HL-60/S4 treated with retinoic acid at 250 ng/mL for 4 days and 3 days (cell line): Measurements from ENCODE around the gene USP6NL.

Experiments used
- in situ Hi-C: fragments of 300-500 bp; cut with MboI; formaldehyde crosslinking; loops from 2 replicates; pipeline ENCODE4 v1.7.0; 2022; ENCODE audit warnings: low sequenced_read_pairs

Gene USP6NL

DNA sequence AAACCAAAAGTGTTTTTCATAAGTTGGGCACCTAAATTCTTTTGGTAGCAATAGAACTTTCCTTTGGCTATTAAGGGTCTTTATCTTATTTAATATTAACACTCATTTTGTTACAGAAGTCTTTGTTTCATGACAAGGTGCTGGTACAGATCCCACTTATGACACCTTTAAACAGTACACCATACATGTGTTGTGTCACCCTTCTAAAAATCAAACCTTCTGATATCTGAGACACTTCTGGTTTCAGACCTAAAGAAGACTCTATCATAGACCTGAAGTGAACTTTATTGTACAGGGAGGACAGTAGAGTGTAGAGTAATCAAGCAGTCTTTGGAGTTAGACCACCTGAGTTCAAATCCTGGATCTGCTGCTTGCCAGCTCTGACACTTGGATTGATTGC lies 5.8 kb upstream of the USP6NL start:
- in situ Hi-C loops, result no loop called here

DNA sequence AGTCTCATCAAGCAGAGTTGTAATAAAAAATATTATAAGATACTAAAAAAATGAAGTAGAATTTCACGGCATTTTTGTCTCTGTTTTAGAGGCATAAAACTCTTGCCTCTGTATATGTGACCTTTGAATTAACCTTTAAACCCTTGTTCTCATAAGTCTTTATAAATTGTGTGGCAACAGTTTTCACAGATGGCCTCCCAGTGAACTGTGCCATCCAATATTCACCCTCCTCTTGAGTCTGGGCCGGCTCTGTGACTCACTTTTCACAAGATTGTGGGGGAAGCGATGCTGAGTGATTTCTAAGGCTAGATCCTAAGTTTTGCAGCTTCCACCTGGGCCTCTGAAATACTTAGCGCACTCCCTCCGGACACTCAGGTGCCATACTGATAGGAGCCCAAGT lies 4.6 kb upstream of the USP6NL start:
- in situ Hi-C loops, result no loop called here

DNA sequence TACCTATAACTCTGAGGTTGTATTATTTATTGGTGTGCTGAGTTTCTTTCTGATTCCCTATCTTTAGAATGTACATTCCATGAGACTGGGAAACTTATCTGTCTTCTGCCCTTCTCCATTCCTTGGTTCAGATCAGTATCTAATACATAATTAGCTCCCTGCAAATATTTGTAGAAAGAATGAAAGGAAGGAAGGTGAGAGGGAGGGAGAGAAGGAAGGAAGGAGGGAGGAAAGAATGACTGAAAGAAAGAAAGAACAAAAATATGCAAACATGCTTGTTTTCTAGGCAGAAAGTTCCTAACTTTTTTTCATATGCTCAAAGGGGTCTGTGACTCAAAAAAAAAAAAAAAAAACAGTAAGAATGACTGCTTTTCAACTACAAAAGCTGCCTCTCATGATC lies 3.9 kb upstream of the USP6NL start:
- in situ Hi-C loops, result no loop called here

DNA sequence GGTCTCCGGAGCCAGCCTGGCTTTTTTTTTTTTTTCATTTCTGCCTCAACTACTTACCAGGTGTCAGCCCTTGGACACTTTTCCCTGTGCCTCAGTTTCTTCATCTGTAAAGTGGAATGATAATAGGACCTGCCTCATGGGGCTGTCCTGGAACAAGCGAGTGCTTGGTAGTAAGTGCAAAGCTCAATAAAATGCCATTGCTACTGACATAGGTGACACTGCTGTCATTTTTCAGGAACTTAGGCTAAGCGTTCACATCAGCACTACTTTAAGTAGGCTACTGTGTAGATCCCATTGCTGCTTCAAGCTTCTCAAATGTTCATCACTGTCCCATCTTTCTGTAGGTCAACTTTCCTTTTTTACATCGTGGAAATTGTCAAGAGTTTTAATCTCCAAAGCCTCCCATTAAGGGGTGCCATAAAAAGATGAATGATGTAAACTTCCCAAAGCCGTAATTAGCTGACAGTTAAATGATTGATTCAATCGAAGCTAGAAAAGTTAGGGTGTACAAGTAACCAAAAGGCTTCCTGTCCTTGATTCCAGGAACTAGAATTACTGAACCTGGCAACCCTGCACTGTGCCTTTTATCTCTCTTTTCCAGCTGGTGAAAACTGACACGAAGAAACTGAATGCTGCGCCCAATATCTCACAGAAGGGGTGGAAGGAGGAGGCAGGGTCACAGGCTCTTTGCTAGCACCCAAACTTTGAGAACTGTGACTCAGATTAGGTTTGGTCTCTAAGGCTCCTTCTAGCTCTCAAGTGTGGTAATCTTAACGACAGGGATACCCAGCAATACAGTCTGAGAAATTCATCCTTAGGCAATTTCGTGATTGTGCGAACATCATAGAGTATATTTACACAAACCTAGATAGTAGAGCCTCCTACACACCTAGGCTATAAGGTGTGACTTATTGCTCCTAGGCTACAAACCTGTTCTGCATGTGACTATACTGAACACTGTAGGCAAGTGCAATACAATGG lies 861 bp upstream of the USP6NL start:
- in situ Hi-C loops, result no loop called here

DNA sequence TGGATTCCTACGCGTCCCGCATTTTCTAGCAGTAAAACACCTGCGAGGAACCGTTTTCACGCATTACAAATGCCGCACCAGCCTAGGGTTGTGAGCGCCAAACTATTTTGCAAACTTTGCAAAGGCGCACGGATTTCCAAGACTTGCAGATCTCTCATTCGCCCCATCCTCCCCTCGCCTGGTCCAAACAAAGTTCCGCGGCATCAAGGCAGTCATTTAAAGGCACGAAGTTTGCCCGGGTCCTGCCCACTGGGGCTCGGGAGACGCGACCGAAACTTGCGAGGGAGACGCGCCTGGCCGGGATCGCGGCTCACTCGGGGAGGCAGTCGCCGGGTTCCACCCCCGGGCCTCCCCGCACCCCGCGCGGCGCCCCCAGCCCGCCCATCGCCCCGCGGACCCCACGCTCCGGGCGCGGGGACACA lies 613 bp downstream of the USP6NL start:
- in situ Hi-C loops, result no loop called here

DNA sequence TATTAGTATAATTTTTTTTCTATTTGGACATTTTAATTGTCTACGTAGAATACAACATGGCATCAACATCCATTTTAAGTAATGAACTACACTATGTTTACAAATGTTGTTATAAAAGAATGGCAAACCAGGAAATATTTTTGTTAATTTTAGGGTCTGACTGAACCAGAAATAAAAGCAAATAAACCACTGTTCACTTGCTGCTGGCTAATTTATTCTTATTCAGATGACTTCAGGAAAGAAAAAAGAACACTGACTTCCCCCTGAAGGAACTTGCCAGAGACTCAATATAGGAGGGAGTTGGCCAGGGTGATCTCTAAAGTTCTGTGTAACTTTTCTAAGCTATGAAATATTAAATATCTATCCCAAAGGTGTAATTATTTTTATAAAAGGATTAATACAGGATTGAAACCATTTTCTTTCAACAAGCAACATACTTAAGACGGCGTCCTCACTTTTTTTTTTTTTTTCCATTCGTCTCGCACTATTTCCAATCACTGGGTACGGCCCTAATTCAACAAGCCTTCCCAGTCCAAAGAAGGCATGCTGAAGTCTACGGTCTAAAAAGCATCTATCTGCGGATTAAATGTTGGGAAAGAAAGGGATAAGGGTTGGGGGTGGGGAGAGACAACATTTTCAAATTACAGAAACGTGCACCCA lies 1.2 kb downstream of the USP6NL start:
- in situ Hi-C loops, result no loop called here

DNA sequence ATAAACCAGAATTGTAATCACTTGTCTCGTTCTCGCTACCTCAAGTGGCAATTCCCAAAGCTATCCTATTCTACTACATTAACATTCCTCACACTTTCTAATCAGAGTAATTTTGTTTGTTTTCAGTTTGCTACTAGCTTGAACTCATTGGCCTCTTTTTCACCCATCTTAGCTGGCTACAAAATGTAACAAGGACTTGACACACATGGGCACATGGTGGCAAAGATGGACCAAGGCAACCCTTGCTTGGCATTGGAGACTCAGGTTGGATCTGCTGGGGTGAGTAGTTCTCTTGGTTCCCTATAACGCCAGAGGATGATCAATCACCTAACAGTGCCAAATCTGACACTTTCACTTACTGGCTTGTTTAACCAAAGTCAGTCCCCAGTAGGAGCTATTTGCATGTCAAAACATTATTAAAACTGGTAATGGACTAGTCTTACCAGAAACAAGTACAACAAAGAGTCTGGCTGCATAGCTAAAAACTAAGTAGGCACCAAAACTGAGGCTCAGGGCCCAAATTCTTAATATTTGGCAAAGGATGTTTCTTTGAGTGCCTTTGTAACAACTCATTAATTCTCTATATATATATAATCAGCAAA lies 1.9 kb downstream of the USP6NL start:
- in situ Hi-C loops, result no loop called here

DNA sequence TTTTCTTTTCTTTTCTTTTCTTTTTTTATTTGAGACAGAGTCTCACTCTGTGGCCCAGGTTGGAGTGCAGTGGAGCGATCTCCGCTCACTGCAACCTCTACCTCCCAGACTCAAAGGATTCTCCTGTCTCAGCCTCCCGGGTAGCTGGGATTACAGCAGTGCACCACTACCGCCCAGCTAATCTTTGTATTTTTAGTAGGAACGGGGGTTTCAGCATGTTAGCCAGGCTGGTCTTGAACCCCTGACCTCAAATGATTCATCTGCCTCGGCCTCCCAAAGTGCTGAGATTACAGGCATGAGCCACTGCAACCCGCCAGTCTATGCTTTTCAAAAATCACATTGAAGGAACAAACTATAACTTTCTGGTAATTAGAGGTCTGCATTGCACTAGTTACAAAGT lies 2.4 kb downstream of the USP6NL start:
- in situ Hi-C loops, result no loop called here

DNA sequence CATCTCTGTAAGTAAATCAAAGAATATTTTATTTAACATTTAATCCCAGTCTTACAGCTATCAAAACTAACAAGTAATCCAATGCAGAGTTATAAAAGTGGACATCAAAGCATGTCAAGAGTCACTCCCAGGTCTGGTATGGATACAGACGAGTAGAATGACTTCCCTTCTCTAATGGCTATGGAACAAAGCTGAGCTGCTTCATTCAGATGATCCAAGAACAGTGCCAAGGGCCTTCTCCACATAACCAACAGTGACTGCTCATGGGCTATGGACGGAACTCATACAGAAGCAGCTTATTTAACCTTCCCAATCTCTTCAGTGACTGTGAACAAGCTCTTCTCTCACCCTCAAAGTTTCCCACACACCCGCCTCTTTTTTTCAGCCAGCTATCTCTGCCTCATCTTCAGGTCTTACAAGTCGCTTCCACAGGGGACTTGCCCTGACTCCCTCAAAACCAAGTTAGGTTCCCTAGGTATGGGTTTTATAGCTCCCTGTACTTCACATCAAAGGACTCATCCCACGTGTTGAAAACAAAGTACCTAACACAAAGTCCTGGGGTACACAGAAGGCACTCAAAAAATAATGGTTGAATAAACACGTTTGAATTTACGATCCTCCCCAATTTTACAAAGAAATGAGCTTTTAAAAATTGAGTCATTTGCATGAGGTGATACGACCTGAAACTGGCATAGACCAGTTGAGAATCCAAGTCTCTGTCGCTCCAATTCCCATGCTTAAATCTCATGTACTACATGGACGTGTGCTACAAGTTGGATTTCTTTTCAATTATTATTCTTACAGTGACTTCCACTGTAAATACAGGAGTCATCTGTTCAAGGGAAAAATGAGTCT lies 3.1 kb downstream of the USP6NL start:
- in situ Hi-C loops, result no loop called here

DNA sequence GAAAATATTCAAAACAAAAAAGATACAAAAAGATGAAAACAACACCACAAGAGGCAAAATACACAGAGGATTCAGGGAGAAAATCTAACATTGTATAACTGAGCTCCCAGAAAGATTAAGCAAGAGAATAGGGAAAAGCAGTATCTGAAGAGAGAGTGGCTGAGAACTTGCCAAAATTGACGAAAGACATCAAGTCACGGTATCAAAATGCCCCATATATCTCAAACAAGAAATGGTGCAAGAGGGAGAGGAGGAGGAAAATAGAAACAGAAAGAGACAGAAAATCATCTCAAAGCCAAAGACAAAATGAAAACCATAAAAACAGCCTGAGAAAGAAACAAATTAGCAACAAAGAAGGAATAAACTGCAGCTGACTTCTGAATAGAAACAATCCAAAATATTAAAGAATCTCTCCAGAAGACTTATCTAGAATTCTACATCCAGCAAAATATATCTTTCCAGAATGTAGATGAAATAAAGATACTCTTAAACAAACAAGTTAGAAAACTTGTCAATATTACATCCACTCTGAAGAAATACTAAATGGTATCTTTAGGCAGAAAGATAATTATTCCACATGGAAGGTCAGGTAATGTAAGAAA lies 5.5 kb downstream of the USP6NL start:
- in situ Hi-C loops, result no loop called here

DNA sequence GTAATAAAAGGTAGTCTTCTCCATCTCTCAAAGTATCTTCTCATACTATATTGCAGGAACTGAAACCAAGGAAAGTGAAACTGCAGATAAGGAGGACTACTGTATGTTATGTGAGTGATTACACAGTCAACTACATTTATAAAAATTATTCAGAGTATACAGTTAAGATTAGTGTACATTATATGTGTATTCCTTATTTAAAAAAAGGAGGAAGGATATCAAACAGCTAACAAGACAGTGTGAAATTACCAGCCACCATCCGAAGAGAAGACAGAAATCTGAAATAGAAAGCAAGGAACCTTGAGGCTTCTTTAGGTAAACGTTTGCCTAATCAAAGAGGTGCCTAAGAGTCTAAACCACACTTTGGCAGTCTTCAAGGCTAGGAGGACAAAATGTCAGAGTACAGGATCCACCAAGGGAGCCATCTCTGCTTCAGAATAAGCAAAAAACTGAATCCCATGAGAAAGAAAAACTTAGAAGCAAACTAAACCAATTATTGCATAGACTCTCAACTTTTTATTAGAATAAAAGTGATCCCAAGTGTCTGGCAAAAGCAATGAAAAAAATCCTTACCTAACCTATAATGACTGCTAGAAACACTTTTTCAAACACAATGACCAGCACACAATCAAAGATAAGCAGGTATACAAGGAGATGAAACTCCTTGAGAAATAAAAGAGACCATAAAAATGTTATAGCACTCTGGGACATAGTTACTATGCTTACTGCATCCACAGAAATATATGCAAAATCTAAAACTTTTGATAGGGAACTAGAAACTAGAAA lies 6.4 kb downstream of the USP6NL start:
- in situ Hi-C loops, result no loop called here

DNA sequence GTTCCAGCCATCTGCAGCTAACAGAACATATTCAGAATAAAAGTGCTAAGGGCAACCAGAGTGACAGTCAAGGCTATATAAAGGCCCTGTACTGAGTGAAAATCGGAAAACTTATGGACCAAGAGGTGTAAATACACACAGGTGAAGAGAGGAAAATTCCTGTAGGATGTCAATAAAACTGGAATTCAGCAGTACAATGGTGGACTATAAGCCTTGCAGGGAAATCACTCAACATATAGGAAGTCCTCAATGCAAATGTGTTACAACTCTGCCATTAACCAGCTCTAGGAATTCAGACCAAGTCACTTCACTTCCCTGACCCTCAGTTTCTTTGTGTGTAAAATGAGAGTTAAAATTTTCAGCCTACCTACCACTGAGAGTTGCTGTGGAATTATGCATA lies 7.7 kb downstream of the USP6NL start:
- in situ Hi-C loops, result no loop called here

DNA sequence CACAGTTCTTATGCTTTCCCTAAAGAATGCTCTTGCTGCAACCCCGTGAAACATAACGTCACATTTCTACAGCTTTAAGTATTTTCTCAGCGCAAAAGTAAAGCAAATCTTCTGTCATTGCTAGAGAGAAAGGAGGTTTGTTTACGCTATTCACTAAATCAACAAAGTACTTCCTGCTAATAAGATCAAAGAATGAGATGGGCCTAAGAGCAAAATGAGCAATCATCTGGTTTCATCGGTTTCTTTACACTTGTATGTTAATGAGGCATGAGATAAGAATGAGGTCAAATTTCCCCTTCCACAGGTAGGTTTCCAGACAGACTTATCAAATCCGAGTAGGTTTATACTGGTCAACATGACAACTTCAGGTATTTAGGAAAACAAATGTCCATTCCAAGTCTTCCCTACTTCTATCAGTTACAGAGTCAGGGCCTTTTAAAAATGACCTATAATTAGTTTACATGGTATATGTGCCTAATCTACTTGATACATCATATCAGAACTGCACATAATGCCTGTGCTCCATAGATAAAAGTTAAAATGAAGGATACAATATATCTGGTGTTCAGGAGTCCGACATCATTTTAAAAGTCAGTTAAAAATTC lies 8.4 kb downstream of the USP6NL start:
- in situ Hi-C loops, result no loop called here

DNA sequence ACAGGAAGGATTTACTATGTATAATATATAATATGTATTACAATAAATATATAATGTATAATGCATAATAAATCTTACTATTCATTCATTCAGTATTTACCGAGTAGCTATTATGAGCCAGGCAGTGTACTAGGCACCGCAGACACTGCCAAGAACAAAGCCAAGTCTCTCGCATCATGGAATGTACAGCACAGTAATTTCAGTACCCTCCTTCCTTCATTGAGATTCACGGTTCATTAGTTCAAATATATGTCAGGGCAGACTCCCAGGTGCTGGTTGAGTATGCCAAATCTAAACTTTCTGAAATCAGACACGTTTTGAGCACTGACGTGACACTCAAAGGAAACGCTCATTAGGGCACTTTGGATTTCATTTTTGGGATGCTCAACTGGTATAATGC lies 9.1 kb downstream of the USP6NL start:
- in situ Hi-C loops, result no loop called here

DNA sequence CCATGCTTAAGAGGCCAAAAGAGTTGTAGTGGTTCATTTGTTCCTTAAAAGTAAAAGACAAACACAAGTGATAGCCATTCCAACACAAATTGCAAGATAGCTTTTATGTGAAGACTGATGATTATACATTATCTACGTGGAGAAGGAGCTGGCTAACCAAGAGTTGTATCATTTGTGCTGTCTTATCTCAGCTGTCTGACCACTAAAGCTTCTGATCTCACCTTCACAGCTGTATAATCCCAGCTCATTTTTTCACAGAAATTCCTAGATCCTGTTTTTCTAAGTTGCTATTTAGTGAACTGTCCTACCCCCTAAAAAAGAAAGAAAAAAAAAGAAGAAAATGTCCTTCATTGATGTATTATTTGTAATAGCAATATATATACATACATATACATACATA lies 9.8 kb downstream of the USP6NL start:
- in situ Hi-C loops, result no loop called here

DNA sequence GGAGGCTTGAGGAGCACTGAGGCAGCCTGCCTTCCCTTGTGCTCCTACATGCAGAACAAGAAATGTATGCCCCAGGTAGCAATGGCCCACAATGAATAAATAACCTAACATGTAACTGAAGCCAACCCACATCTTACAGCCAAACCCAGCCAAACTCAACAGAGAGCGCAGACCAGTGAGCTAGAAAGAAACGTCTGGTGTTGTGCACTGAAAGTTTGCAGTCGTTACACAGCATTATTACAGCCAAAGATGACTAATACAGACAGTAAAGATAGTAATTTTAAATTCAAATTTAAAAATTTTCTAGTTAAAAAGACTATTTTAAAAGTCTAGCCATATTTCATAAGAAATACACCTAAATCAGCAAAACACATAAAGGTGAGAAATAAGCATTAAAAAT lies 11.2 kb downstream of the USP6NL start:
- in situ Hi-C loops, result no loop called here

DNA sequence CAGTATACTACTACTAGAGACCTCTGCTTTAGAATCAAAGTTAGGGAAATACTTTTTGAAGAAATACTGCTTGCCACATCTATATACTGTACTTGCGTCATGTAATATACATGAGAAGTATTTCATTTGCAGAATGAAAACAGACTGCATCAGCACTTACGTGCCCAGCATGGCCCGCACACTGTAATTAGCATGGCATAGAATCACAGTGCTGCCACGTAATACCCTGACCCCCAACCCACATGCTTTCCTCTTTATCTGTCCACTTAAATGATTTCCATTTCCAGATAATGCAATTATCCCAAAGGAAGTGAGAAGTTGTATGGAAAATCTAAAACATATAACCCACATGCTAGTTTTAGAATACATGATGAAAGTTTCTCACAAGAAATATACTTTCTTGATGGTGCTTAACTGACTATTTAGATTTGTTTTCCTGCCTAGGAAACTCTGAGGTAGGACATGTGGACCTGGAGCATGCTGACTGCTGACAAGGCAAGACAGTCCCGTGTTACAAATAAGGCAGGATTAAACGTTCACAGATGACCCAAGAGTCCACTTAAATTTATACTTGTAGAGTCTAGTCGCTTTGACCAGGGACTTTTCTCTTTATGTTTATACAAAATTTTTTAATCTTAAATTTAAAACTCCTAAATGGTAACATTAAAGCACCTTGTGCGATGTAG lies 12.6 kb downstream of the USP6NL start:
- in situ Hi-C loops, result no loop called here

DNA sequence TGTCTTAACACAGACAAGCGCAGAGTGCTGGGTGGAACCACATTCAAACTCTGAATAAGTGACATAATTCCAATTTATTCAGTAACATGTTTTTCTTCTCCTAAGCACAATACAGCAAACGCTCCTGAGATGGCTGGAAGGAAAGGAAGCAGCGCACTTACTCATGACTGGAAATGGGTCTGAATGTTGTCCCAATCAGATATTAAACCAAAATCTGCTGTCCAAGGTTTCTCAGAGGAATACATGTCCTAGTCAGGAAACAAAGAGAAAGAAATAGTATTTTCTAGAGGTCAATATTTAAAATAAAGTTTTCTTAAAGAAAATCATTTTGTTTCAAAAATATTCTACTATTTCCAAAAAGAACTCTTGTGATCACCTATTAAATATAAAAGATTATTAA lies 14.0 kb downstream of the USP6NL start:
- in situ Hi-C loops, result no loop called here

DNA sequence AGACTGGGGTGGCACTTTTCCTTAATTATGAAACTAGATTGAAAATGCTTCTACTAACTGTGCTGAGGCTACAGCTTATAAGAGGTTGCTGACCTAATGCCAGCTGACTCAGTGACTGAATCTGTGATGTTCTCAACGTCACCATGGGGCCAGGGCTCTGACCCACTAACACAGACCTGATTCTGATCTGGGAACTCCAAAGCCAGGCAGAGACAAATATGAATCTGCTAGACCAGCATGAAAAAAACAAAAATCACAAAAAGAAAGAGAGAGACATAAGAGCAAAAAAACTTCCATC lies 16.1 kb downstream of the USP6NL start:
- in situ Hi-C loops, result no loop called here
